Measurements from ENCODE around the gene DPP4. TPM values are rescaled to one million over a fixed set of nuclear protein-coding genes. Genes with fewer than 3 reads are reported as not detected.

DPP4 gene
- 13.4 TPM for total RNA-seq
- polyA plus RNA-seq (ENCODE audit: insufficient read depth in 1 of 8, insufficient read length in 8 of 8, low replicate concordance in 1 of 8), result 10 to 100 TPM in 5 of 8 donors, 1 to 10 TPM in 3; 6.3 to 20.2 (median 12.0) TPM
- long read RNA-seq, donor 1, result 0 reads
- long read RNA-seq, donor 2, result 0 reads
- long read RNA-seq, donor 3, result 0 reads
- long read RNA-seq, donor 4, result 0 reads
- long read RNA-seq, donor 5, partial matches to known transcripts, result 0 of 1 reads
- long read RNA-seq, donor 5, other reads (novel, unspliced or antisense), result 0 of 1 reads
- long read RNA-seq, donor 6, result 0 reads
- long read RNA-seq, donor 7, result 0 reads
- long read RNA-seq, donor 8, partial matches to known transcripts, result 0 of 1 reads
- long read RNA-seq, donor 8, other reads (novel, unspliced or antisense), result 0 of 1 reads
- long read RNA-seq, donor 9, result 0 reads
- long read RNA-seq, donor 10, partial matches to known transcripts, result 0 of 1 reads
- long read RNA-seq, donor 10, other reads (novel, unspliced or antisense), result 0 of 1 reads
- long read RNA-seq, donor 11, partial matches to known transcripts, result 0 of 3 reads
- long read RNA-seq, donor 11, other reads (novel, unspliced or antisense), result 0 of 3 reads

GRCh38 chr2:162073888-162074631 is at the start of gene DPP4:
DPP4 (minus strand) TSS chr2:162074215; CDS start chr2:162073981, 234 bp downstream.
- Histone ChIP-seq H3K36me3 (ENCODE audit: control insufficient read depth, insufficient read depth, low read length) (no peaks in the 10 kb centered on the region), H3K4me3 (ENCODE audit: low read length) (peak within 1 kb of the TSS; percentile 64), H3K27ac (ENCODE audit: low read length) (peak within 1 kb of the TSS; percentile 21), H3K27me3 (ENCODE audit: control insufficient read depth, insufficient read depth, low read length) (peaks cover 13% of the 10 kb centered on the region), H3K4me1 (ENCODE audit: control insufficient read depth, insufficient read depth, low read length) (peaks cover 10% of the 10 kb centered on the region), H3K9me3 (replicated peaks; ENCODE audit: control insufficient read depth, low read depth, low read length) (peaks cover 7% of the 10 kb centered on the region)
- WGBS (ENCODE audit: insufficient coverage), result under 1% methylated on average over 62 of the region's 71 CpGs
- peak; percentile 54 for DNase-seq

- WGBS (ENCODE audit: insufficient coverage), result 82% methylated on average over 1 of the region's 7 CpGs
- Histone ChIP-seq H3K27ac (ENCODE audit: low read length) (no peak overlapping the region), H3K4me1 (ENCODE audit: control insufficient read depth, insufficient read depth, low read length) (no peaks in the 10 kb centered on the region), H3K36me3 (ENCODE audit: control insufficient read depth, insufficient read depth, low read length) (no peaks in the 10 kb centered on the region), H3K27me3 (ENCODE audit: control insufficient read depth, insufficient read depth, low read length) (no peaks in the 10 kb centered on the region), H3K9me3 (replicated peaks; ENCODE audit: control insufficient read depth, low read depth, low read length) (no peaks in the 10 kb centered on the region), H3K4me3 (ENCODE audit: low read length) (no peak overlapping the region)
- DNase-seq, result no peak
Observed at GRCh38 chr2:162118166-162119031, 44.4 kb upstream of the DPP4 start.

- Histone ChIP-seq H3K9me3 (replicated peaks; ENCODE audit: control insufficient read depth, low read depth, low read length) (no peaks in the 10 kb centered on the region), H3K4me3 (ENCODE audit: low read length) (no peak overlapping the region), H3K27me3 (ENCODE audit: control insufficient read depth, insufficient read depth, low read length) (no peaks in the 10 kb centered on the region), H3K4me1 (ENCODE audit: control insufficient read depth, insufficient read depth, low read length) (no peaks in the 10 kb centered on the region), H3K36me3 (ENCODE audit: control insufficient read depth, insufficient read depth, low read length) (no peaks in the 10 kb centered on the region), H3K27ac (ENCODE audit: low read length) (no peak overlapping the region)
- DNase-seq, result no peak
Observed at GRCh38 chr2:162116352-162116751, 42.3 kb upstream of the DPP4 start.

- no peaks in the 10 kb centered on the region for H3K27me3 ChIP-seq (ENCODE audit: control insufficient read depth, insufficient read depth, low read length)
- no peaks in the 10 kb centered on the region for H3K36me3 ChIP-seq (ENCODE audit: control insufficient read depth, insufficient read depth, low read length)
- H3K4me3 ChIP-seq (ENCODE audit: low read length), result no peak overlapping the region
- no CpG with 5 or more reads among the region's 2 CpGs for WGBS (ENCODE audit: insufficient coverage)
- H3K27ac ChIP-seq (ENCODE audit: low read length), result no peak overlapping the region
- H3K9me3 ChIP-seq (replicated peaks; ENCODE audit: control insufficient read depth, low read depth, low read length), result no peaks in the 10 kb centered on the region
- no peaks in the 10 kb centered on the region for H3K4me1 ChIP-seq (ENCODE audit: control insufficient read depth, insufficient read depth, low read length)
- DNase-seq, result no peak
Observed at GRCh38 chr2:162115076-162115475, 41.1 kb upstream of the DPP4 start.

- Histone ChIP-seq H3K27me3 (ENCODE audit: control insufficient read depth, insufficient read depth, low read length) (no peaks in the 10 kb centered on the region), H3K4me3 (ENCODE audit: low read length) (no peak overlapping the region), H3K36me3 (ENCODE audit: control insufficient read depth, insufficient read depth, low read length) (no peaks in the 10 kb centered on the region), H3K4me1 (ENCODE audit: control insufficient read depth, insufficient read depth, low read length) (no peaks in the 10 kb centered on the region), H3K27ac (ENCODE audit: low read length) (no peak overlapping the region), H3K9me3 (replicated peaks; ENCODE audit: control insufficient read depth, low read depth, low read length) (no peaks in the 10 kb centered on the region)
- DNase-seq, result peak; percentile 11
- WGBS (ENCODE audit: insufficient coverage), result no CpG with 5 or more reads among the region's 1 CpG
Observed at GRCh38 chr2:162114271-162114670, 40.3 kb upstream of the DPP4 start.

GRCh38 chr2:162113776-162114168 is 39.8 kb upstream of the DPP4 start:
- Histone ChIP-seq H3K4me1 (ENCODE audit: control insufficient read depth, insufficient read depth, low read length) (no peaks in the 10 kb centered on the region), H3K4me3 (ENCODE audit: low read length) (no peak overlapping the region), H3K27me3 (ENCODE audit: control insufficient read depth, insufficient read depth, low read length) (no peaks in the 10 kb centered on the region), H3K27ac (ENCODE audit: low read length) (no peak overlapping the region), H3K9me3 (replicated peaks; ENCODE audit: control insufficient read depth, low read depth, low read length) (no peaks in the 10 kb centered on the region), H3K36me3 (ENCODE audit: control insufficient read depth, insufficient read depth, low read length) (no peaks in the 10 kb centered on the region)
- DNase-seq, result peak; percentile 48
- no CpG with 5 or more reads among the region's 1 CpG for WGBS (ENCODE audit: insufficient coverage)

- no peak overlapping the region for H3K27ac ChIP-seq (ENCODE audit: low read length)
- no peaks in the 10 kb centered on the region for H3K4me1 ChIP-seq (ENCODE audit: control insufficient read depth, insufficient read depth, low read length)
- no peaks in the 10 kb centered on the region for H3K27me3 ChIP-seq (ENCODE audit: control insufficient read depth, insufficient read depth, low read length)
- no peaks in the 10 kb centered on the region for H3K9me3 ChIP-seq (replicated peaks; ENCODE audit: control insufficient read depth, low read depth, low read length)
- no peak overlapping the region for H3K4me3 ChIP-seq (ENCODE audit: low read length)
- no peaks in the 10 kb centered on the region for H3K36me3 ChIP-seq (ENCODE audit: control insufficient read depth, insufficient read depth, low read length)
- 75% methylated on average over 1 of the region's 3 CpGs for WGBS (ENCODE audit: insufficient coverage)
- no peak for DNase-seq
Observed at GRCh38 chr2:162113088-162113775, 39.2 kb upstream of the DPP4 start.

- 84% methylated on average over 3 of the region's 5 CpGs for WGBS (ENCODE audit: insufficient coverage)
- Histone ChIP-seq H3K27ac (ENCODE audit: low read length) (no peak overlapping the region), H3K4me3 (ENCODE audit: low read length) (no peak overlapping the region), H3K9me3 (replicated peaks; ENCODE audit: control insufficient read depth, low read depth, low read length) (no peaks in the 10 kb centered on the region), H3K36me3 (ENCODE audit: control insufficient read depth, insufficient read depth, low read length) (no peaks in the 10 kb centered on the region), H3K4me1 (ENCODE audit: control insufficient read depth, insufficient read depth, low read length) (no peaks in the 10 kb centered on the region), H3K27me3 (ENCODE audit: control insufficient read depth, insufficient read depth, low read length) (no peaks in the 10 kb centered on the region)
- no peak for DNase-seq
Observed at GRCh38 chr2:162111958-162112850, 38.2 kb upstream of the DPP4 start.

Measured in muscle of leg (tissue), 16 donors.